Endothelial cell of umbilical vein (primary cell): Measurements from ENCODE around the gene RPS24. TPM values are rescaled to one million over a fixed set of nuclear protein-coding genes. Genes with fewer than 3 reads are reported as not detected.

Experiments
- BruUV-seq: library from RNA; stranded (reverse); fragments of 400-500 nt; replicated peaks from 2 replicates; lab custom pipeline; 2021; lab: Mats Ljungman, UMichigan
- CTCF ChIA-PET: fragments of 300-600, 350-600 bp; sonication (Branson Sonifier 250); formaldehyde crosslinking; loops from one replicate; lab custom pipeline; 2021; ENCODE audit warnings: antibody characterized with exemption, inconsistent platforms; lab: Charles Lee
- POLR2A ChIA-PET: fragments of 300-600, 350-600 bp; sonication (Branson Sonifier 250); formaldehyde crosslinking; loops from one replicate; lab custom pipeline; 2021; ENCODE audit warnings: antibody characterized with exemption, inconsistent platforms; lab: Charles Lee
- DNase-seq: peaks from one replicate; pipeline ENCODE4 v3.0.0-alpha.2; 2011; ENCODE audit warnings: low read depth, low spot score
- FAIRE-seq: peaks from 2 replicates; lab custom pipeline; 2011; peaks lifted over from hg19 to GRCh38; lab: Jason Lieb, UNC
- H2AFZ ChIP-seq: 2 replicates; pipeline ENCODE4 v1.6.0; 2012; ENCODE audit warnings: low read depth, low read length, control low read depth, inconsistent platforms
- H3K27ac ChIP-seq: 2 replicates; pipeline ENCODE4 v1.5.1; 2011; ENCODE audit warnings: low read depth, mild to moderate bottlenecking, control low read depth, low read length, moderate library complexity; ENCODE audit not compliant: insufficient read depth
- H3K27me3 ChIP-seq, 2 experiments: 2 replicates each; pipeline versions ENCODE4 v1.6.0 to v1.6.1; 2011; ENCODE audit warnings: low read length in 2 of 2, mixed read lengths in 1 of 2; ENCODE audit not compliant: control insufficient read depth in 2 of 2, insufficient read depth in 2 of 2
- H3K36me3 ChIP-seq, 2 experiments: 2 replicates in 1 of 2; 3 replicates in 1 of 2; pipeline ENCODE4 v1.5.1; 2011; ENCODE audit warnings: low read length in 2 of 2, mild to moderate bottlenecking in 1 of 2, moderate library complexity in 1 of 2; ENCODE audit not compliant: control insufficient read depth in 2 of 2, insufficient read depth in 2 of 2; ENCODE audit errors: extremely low read depth in 1 of 2
- H3K4me1 ChIP-seq: 3 replicates; pipeline ENCODE4 v1.5.1; 2011; ENCODE audit warnings: mild to moderate bottlenecking, low read length; ENCODE audit not compliant: control insufficient read depth, insufficient read depth; ENCODE audit errors: extremely low read depth
- H3K4me2 ChIP-seq: 2 replicates; pipeline ENCODE4 v1.6.1; 2011; ENCODE audit warnings: low read length, control low read depth, mixed read lengths; ENCODE audit not compliant: insufficient read depth
- H3K4me3 ChIP-seq, 3 experiments: fragments of 200-600 bp in 1 of 3; sonication (generic), shearing (Covaris generic) in 1 of 3; replicated peaks in 1 of 3; 2 replicates each; pipeline ENCODE4 v1.5.1; 2011 to 2016; ENCODE audit warnings: control low read depth in 3 of 3, low read length in 3 of 3, mild to moderate bottlenecking in 2 of 3, inconsistent platforms in 1 of 3, low read depth in 1 of 3, moderate library complexity in 1 of 3; ENCODE audit not compliant: insufficient read depth in 1 of 3
- H3K79me2 ChIP-seq: 2 replicates; pipeline ENCODE4 v1.6.0; 2012; ENCODE audit warnings: low read length, inconsistent platforms; ENCODE audit not compliant: control insufficient read depth, insufficient read depth
- H3K9ac ChIP-seq: replicated peaks from 2 replicates; pipeline ENCODE3; 2011; ENCODE audit warnings: low read length, control low read depth; ENCODE audit not compliant: insufficient read depth; ENCODE audit errors: extremely low read depth
- H3K9me1 ChIP-seq: replicated peaks from 3 replicates; pipeline ENCODE4 v1.6.0; 2011; ENCODE audit warnings: mild to moderate bottlenecking, low read length; ENCODE audit not compliant: control insufficient read depth, insufficient read depth; ENCODE audit errors: extremely low read depth
- H3K9me3 ChIP-seq: replicated peaks from 2 replicates; pipeline ENCODE4 v1.5.1; 2012; ENCODE audit warnings: low read length, inconsistent platforms; ENCODE audit not compliant: control insufficient read depth, insufficient read depth
- H4K20me1 ChIP-seq: replicated peaks from 2 replicates; pipeline ENCODE3; 2011; ENCODE audit warnings: mild to moderate bottlenecking, low read length; ENCODE audit not compliant: control insufficient read depth, insufficient read depth; ENCODE audit errors: extremely low read depth
- EZH2 ChIP-seq: IDR thresholded peaks from 2 replicates; pipeline ENCODE4 v1.6.1; 2012; ENCODE audit warnings: borderline replicate concordance, low read depth, mild to moderate bottlenecking, moderate library complexity, low read length, inconsistent platforms; ENCODE audit not compliant: severe bottlenecking
- FOS ChIP-seq: IDR thresholded peaks from 2 replicates; pipeline ENCODE4 v1.6.1; 2011; ENCODE audit warnings: mild to moderate bottlenecking, low read length, moderate library complexity, borderline replicate concordance; ENCODE audit not compliant: insufficient read depth
- GATA2 ChIP-seq: IDR thresholded peaks from 2 replicates; pipeline ENCODE4 v1.7.0; 2011; ENCODE audit warnings: low read depth, mild to moderate bottlenecking, moderate library complexity, mixed read lengths, low read length; ENCODE audit not compliant: insufficient read length, insufficient read depth
- JUN ChIP-seq: IDR thresholded peaks from 2 replicates; pipeline ENCODE4 v1.6.1; 2011; ENCODE audit warnings: borderline replicate concordance, low read depth; ENCODE audit not compliant: insufficient read length, insufficient read depth
- MAX ChIP-seq: IDR thresholded peaks from 2 replicates; pipeline ENCODE4 v1.6.1; 2011; ENCODE audit not compliant: insufficient read depth, insufficient read length
- MYC ChIP-seq: IDR thresholded peaks from one replicate; pipeline ENCODE4 v1.6.1; 2011; ENCODE audit warnings: mild to moderate bottlenecking, low read depth, low read length
- POLR2A ChIP-seq: IDR thresholded peaks from 2 replicates; pipeline ENCODE4 v1.6.1; 2012; ENCODE audit warnings: low read depth, mild to moderate bottlenecking, control low read depth, low read length
- POLR2AphosphoS5 ChIP-seq: IDR thresholded peaks from 2 replicates; pipeline ENCODE4 v1.6.1; 2012; ENCODE audit warnings: low read depth, mild to moderate bottlenecking, control low read depth, low read length, moderate library complexity; ENCODE audit not compliant: insufficient read depth
- dilution Hi-C: fragments of 300-500 bp; cut with MboI; formaldehyde crosslinking; loops from one replicate; pipeline ENCODE4 v1.15.0; 2019; ENCODE audit warnings: low sequenced_read_pairs; ENCODE audit not compliant: extremely low pct_ligation_motif_present
- intact Hi-C: fragments of 100-400 bp; cut with micrococcal nuclease; formaldehyde crosslinking; loops from one replicate; pipeline ENCODE4 v1.10.0; 2022
- polyA plus RNA-seq, 4 experiments: library from polyadenylated mRNA; depleted of rRNA in 3 of 4; stranded (reverse) in 3 of 4; unstranded in 1 of 4; fragments of >200 nt; gene quantifications; 2 replicates each; pipeline versions ENCODE4 v1.2.1 to v1.2.3, GENCODE V29; 2011 to 2012; ENCODE audit warnings: missing spikeins in 1 of 4
- total RNA-seq: library from RNA; stranded (reverse); gene quantifications from 2 replicates; pipeline ENCODE4 v1.2.3, GENCODE V29; 2021
- TF ChIP-seq, protein P1 (sequence below), 2 donors: IDR thresholded peaks; 1 replicate in 1 of 2; 2 replicates in 1 of 2; pipeline ENCODE4 v1.5.1; 2011; ENCODE audit warnings: low read length in 2 of 2, mild to moderate bottlenecking in 2 of 2, moderate library complexity in 2 of 2, control low read depth in 1 of 2, inconsistent platforms in 1 of 2, low read depth in 1 of 2; ENCODE audit not compliant: insufficient read depth in 1 of 2; ENCODE audit errors: extremely low read depth in 1 of 2

RPS24 gene
- total and polyA plus RNA-seq, 2 donors (not counting 3 experiments of a cell fraction or from before 2014, with no cell fraction given) = 1,446 to 2,326 TPM

- no peak for FAIRE-seq
- DNase-seq = no peak
- H4K20me1 ChIP-seq = no peaks in the 10 kb centered on the region
- H2AFZ ChIP-seq = no peak overlapping the region
- no peak overlapping the region for H3K4me2 ChIP-seq
- H3K4me3 ChIP-seq = no peak overlapping the region
- intact Hi-C loops = no loop called here
- no peak overlapping the region for H3K9ac ChIP-seq
- H3K9me1 ChIP-seq = no peaks in the 10 kb centered on the region
- H3K27ac ChIP-seq = no peak overlapping the region
- no TSS peak for BruUV-seq
- no peaks in the 10 kb centered on the region for H3K79me2 ChIP-seq
- H3K9me3 ChIP-seq = no peaks in the 10 kb centered on the region
- TF ChIP-seq JUN (no peak), FOS (no peak), POLR2A (no peak), MAX (no peak), POLR2AphosphoS5 (no peak), EZH2 (no peak), GATA2 (no peak), MYC (no peak)
- TF ChIP-seq, protein P1, sequence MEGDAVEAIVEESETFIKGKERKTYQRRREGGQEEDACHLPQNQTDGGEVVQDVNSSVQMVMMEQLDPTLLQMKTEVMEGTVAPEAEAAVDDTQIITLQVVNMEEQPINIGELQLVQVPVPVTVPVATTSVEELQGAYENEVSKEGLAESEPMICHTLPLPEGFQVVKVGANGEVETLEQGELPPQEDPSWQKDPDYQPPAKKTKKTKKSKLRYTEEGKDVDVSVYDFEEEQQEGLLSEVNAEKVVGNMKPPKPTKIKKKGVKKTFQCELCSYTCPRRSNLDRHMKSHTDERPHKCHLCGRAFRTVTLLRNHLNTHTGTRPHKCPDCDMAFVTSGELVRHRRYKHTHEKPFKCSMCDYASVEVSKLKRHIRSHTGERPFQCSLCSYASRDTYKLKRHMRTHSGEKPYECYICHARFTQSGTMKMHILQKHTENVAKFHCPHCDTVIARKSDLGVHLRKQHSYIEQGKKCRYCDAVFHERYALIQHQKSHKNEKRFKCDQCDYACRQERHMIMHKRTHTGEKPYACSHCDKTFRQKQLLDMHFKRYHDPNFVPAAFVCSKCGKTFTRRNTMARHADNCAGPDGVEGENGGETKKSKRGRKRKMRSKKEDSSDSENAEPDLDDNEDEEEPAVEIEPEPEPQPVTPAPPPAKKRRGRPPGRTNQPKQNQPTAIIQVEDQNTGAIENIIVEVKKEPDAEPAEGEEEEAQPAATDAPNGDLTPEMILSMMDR (IDR thresholded peaks at IDR 0.05; ENCODE audit: extremely low read depth in 1 of 2, insufficient read depth in 1 of 2, low read depth in 1 of 2, low read length in 2 of 2) = no peak
- H3K36me3 ChIP-seq = no peaks in the 10 kb centered on the region
- no peaks in the 10 kb centered on the region for H3K4me1 ChIP-seq
- CTCF ChIA-PET = interaction anchor here (1.0 kb wide), 1 partner anchor 15 kb away, joined by 3 read pairs; no protein-coding TSS in a partner anchor
- dilution Hi-C loops = no loop called here
- POLR2A ChIA-PET = no interaction called here
- no peaks in the 10 kb centered on the region for H3K27me3 ChIP-seq
These were observed 28.6 kb downstream of the RPS24 start for GRCh38 chr10:78062296-78062695.
